ENCODE results near the gene CASP8AP2.

Gene CASP8AP2

DNA sequence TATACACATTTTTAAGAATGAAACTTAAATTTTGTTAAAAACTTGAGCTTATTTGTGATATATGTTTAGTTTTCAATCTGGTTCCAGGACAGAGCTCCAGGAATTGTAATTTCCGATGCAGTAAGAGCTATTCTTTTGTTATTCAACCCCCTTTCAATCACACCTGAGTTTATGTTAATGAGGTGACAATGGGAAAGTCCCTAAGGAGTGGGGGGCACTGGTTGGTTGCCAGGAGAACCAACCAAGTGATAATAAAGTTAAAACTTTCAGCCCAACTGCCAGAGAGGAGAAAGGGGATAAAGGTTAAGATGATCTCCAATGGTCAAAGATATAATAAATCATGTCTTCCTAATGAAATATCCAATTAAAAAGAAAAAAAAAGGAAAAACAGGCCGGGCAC is 29.9 kb upstream of the CASP8AP2 start:
- TF ChIP-seq RAD21 (IDR thresholded peaks at IDR 0.05; ENCODE audit: low read depth) (no peak), EGR1 (IDR thresholded peaks at IDR 0.05) (no peak), ZBTB7A (IDR thresholded peaks at IDR 0.05; ENCODE audit: low read depth) (no peak), TAF1 (IDR thresholded peaks at IDR 0.05; ENCODE audit: low read depth) (no peak), MAX (IDR thresholded peaks at IDR 0.05) (no peak), TEAD4 (IDR thresholded peaks at IDR 0.05) (no peak), USF1 (IDR thresholded peaks at IDR 0.05) (no peak), TCF12 (IDR thresholded peaks at IDR 0.05; ENCODE audit: low read depth) (no peak), YY1 (IDR thresholded peaks at IDR 0.05; ENCODE audit: low read depth) (no peak), NFIC (IDR thresholded peaks at IDR 0.05) (no peak), FOXM1 (IDR thresholded peaks at IDR 0.05; ENCODE audit: borderline replicate concordance, low read depth) (no peak), EP300 (IDR thresholded peaks at IDR 0.05; ENCODE audit: borderline replicate concordance) (no peak), REST (IDR thresholded peaks at IDR 0.05; ENCODE audit: low read depth) (no peak), CREB1 (IDR thresholded peaks at IDR 0.05; ENCODE audit: low read depth) (no peak), CEBPB (IDR thresholded peaks at IDR 0.05) (no peak)

- TF ChIP-seq TAF1 (IDR thresholded peaks at IDR 0.05; ENCODE audit: low read depth) (no peak), YY1 (IDR thresholded peaks at IDR 0.05; ENCODE audit: low read depth) (no peak), TEAD4 (IDR thresholded peaks at IDR 0.05) (no peak), RAD21 (IDR thresholded peaks at IDR 0.05; ENCODE audit: low read depth) (no peak), CREB1 (IDR thresholded peaks at IDR 0.05; ENCODE audit: low read depth) (no peak), USF1 (IDR thresholded peaks at IDR 0.05) (no peak)
These were observed 26.4 kb upstream of the CASP8AP2 start for GRCh38 chr6:89803271-89803670.

GRCh38 chr6:89805814-89806371 is 23.8 kb upstream of the CASP8AP2 start:
- no peak for TF ChIP-seq MAX (IDR thresholded peaks at IDR 0.05)
- no peak for TF ChIP-seq CREB1 (IDR thresholded peaks at IDR 0.05; ENCODE audit: low read depth)
- no peak for TF ChIP-seq RAD21 (IDR thresholded peaks at IDR 0.05; ENCODE audit: low read depth)
- no peak for TF ChIP-seq EP300 (IDR thresholded peaks at IDR 0.05; ENCODE audit: borderline replicate concordance)
- no peak for TF ChIP-seq FOXM1 (IDR thresholded peaks at IDR 0.05; ENCODE audit: borderline replicate concordance, low read depth)
- TF ChIP-seq CEBPB (IDR thresholded peaks at IDR 0.05): no peak
- TF ChIP-seq REST (IDR thresholded peaks at IDR 0.05; ENCODE audit: low read depth): no peak
- TF ChIP-seq ZBTB7A (IDR thresholded peaks at IDR 0.05; ENCODE audit: low read depth): no peak
- TF ChIP-seq USF1 (IDR thresholded peaks at IDR 0.05): no peak
- TF ChIP-seq YY1 (IDR thresholded peaks at IDR 0.05; ENCODE audit: low read depth): no peak
- TF ChIP-seq NFIC (IDR thresholded peaks at IDR 0.05): no peak
- TF ChIP-seq TAF1 (IDR thresholded peaks at IDR 0.05; ENCODE audit: low read depth): no peak
- no peak for TF ChIP-seq TCF12 (IDR thresholded peaks at IDR 0.05; ENCODE audit: low read depth)
- TF ChIP-seq TEAD4 (IDR thresholded peaks at IDR 0.05): no peak
- TF ChIP-seq EGR1 (IDR thresholded peaks at IDR 0.05): no peak

GRCh38 chr6:89807581-89807980 is 22.1 kb upstream of the CASP8AP2 start:
- TF ChIP-seq RAD21 (IDR thresholded peaks at IDR 0.05; ENCODE audit: low read depth): no peak
- no peak for TF ChIP-seq FOXM1 (IDR thresholded peaks at IDR 0.05; ENCODE audit: borderline replicate concordance, low read depth)
- TF ChIP-seq TAF1 (IDR thresholded peaks at IDR 0.05; ENCODE audit: low read depth): no peak
- TF ChIP-seq ZBTB7A (IDR thresholded peaks at IDR 0.05; ENCODE audit: low read depth): no peak
- no peak for TF ChIP-seq EGR1 (IDR thresholded peaks at IDR 0.05)
- TF ChIP-seq MAX (IDR thresholded peaks at IDR 0.05): no peak
- TF ChIP-seq EP300 (IDR thresholded peaks at IDR 0.05; ENCODE audit: borderline replicate concordance): no peak
- TF ChIP-seq CEBPB (IDR thresholded peaks at IDR 0.05): no peak
- TF ChIP-seq NFIC (IDR thresholded peaks at IDR 0.05): no peak
- no peak for TF ChIP-seq TEAD4 (IDR thresholded peaks at IDR 0.05)
- no peak for TF ChIP-seq CREB1 (IDR thresholded peaks at IDR 0.05; ENCODE audit: low read depth)
- no peak for TF ChIP-seq YY1 (IDR thresholded peaks at IDR 0.05; ENCODE audit: low read depth)
- no peak for TF ChIP-seq TCF12 (IDR thresholded peaks at IDR 0.05; ENCODE audit: low read depth)
- no peak for TF ChIP-seq REST (IDR thresholded peaks at IDR 0.05; ENCODE audit: low read depth)
- no peak for TF ChIP-seq USF1 (IDR thresholded peaks at IDR 0.05)

Measured in Ishikawa (cell line).